A375 (cell line): Measurements from ENCODE around the gene RAG2. TPM values are rescaled to one million over a fixed set of nuclear protein-coding genes. Genes with fewer than 3 reads are reported as not detected.

Source experiments
- total RNA-seq: library from RNA; depleted of rRNA; stranded (reverse); fragments of >200 nt; shearing (Covaris generic); gene quantifications from 2 replicates; pipeline ENCODE4 v1.2.3, GENCODE V29; 2014; rRNA removed

Gene RAG2
- total RNA-seq, result not detected in 2 replicates

DNA sequence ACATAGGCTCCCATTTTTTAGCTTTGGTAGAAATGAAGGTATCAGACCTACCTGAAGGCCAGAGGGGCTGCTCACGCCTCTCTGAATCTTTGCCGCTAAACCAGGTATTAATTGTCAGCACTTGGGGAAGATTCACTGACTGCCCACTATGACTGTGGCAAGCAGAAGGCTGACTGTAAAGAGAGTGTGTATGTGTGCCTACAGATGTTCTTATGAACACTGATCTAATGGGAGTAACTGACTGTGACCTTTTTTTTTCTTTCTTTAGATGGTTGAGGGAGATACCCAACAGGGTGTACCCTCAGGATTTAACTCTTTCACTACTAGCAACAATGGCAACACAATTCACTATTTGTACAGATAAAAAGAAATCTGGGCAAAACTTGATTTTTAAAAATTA lies at the start of gene RAG2:
RAG2 (minus strand) TSS at position 186 of the 400 bp plus-strand sequence. CDS start 4,068 bp downstream, outside the sequence.

DNA sequence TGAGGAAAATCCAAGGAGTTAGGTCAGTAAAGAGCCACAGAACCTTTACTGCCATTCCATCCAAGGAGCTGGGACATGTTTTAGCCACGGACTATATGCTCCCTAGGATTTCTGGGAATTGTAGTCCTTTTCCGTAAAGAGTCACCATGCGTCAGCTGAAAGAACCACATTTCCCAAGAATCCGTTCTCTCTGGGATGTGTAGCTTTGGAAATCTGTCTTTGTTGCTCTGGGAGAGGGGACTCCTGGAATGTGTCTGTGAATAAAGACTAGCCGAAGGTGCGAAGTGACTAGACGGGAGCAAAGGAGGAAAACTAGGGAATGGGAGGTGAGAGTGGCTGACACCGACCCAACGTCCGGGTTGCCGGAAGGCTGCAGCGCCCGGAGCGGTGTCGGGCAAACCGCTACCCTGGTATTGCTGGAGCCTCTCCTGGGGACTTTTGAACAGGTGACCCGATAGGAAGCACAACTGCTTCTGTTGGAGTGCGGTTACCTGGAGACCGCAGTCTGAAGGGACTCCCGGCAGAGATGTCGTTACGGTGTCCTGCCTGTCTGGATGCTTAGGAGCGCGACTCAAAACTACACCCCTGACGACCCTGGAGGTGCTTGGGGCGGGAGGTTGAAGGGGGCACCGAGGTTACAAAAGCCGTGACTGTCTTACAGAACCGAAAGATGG lies 3.6 kb downstream of the RAG2 start, which contains the start of gene IFTAP:
IFTAP (plus strand) TSS at position 187 of the 674 bp plus-strand sequence. CDS start 15,602 bp downstream, outside the sequence.

DNA sequence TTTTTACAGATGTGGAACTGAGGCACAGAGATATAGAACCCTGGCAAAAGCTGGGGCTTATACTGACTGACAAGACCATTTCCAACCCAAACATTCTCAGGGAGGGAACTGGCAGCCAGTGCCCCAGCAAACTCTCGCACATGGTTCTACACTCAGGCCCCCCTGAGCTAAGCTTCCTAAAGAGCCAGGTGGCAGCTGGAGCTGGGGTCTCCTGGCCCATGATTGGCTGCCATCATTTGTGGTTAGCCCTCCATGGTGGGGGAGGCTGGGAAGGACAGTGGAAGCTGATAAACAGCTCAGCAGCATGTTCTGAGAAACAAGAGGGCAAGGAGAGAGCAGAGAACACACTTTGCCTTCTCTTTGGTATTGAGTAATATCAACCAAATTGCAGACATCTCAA lies 30.3 kb downstream of the RAG2 start, which contains the start of gene RAG1:
RAG1 (plus strand) TSS at position 314 of the 400 bp plus-strand sequence. CDS start 5,298 bp downstream, outside the sequence.

Other genes starting within 250 kb of the RAG2 start
- gene TRAF6, start 88.0 kb downstream of the RAG2 start, total RNA-seq, result 5.0 and 6.2 TPM in 2 replicates
- gene RAG1, start 30.2 kb downstream of the RAG2 start, total RNA-seq, result 0.45 and 0.69 TPM in 2 replicates
- 13.0 and 25.8 TPM in 2 replicates for gene IFTAP, start 3.7 kb downstream of the RAG2 start, total RNA-seq